GM18951 (cell line): ENCODE data around the gene FOXD4L4.
"Not testable (repeated sequence)": the region's sequence is repeated elsewhere in the genome, so short reads cannot be mapped to it uniquely, and the experiment has no call there.

Source experiments
- in situ Hi-C: fragments of 300-500 bp; cut with MboI; formaldehyde crosslinking; loops from one replicate; pipeline ENCODE4 v1.12.0; 2022; ENCODE audit warnings: low sequenced_read_pairs, mixed read lengths, inconsistent platforms; ENCODE audit not compliant: unreplicated experiment

The FOXD4L4 gene

DNA sequence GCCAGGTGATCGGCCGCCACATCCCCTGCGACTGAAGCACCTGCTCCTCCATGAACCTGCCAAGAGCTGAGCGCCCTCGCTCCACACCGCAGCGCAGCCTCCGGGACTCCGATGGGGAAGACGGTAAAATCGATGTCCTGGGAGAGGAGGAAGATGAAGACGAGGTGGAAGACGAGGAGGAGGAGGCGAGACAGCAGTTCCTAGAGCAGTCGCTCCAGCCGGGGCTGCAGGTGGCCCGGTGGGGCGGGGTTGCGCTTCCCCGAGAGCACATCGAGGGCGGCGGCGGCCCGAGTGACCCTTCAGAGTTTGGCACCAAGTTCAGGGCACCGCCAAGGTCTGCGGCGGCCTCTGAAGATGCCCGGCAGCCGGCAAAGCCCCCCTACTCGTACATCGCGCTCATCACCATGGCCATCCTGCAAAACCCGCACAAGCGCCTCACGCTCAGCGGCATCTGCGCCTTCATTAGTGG is at the start of gene FOXD4L4:
Gene FOXD4L4, plus strand, starts transcription at position 51 of the 469 bp plus-strand sequence. Its CDS starts 0 bp downstream, at position 51.
- in situ Hi-C loops, result not testable (repeated sequence)

DNA sequence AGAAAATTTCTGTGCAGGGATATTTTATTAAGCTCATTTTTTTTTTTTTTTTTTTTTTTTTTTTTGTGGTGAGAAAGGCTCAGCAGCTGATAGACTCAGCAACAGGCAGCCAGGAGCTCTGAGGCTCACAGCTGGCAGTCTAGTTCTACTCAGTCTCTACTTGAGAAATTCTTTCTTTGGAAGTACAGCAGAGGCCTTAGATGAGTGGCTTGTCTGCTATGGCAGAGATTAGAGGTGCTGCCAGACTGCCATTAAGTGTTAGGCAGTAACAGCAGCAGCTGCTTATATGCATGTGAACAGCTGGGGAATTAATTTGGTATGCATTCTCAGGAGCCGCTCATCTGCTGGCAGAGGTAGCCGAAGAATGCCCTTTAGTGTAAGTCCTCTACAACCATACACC is 33.4 kb upstream of the FOXD4L4 start:
- in situ Hi-C loops, result not testable (repeated sequence)

- in situ Hi-C loops, result not testable (repeated sequence)
Measured at GRCh38 chr9:65714445-65714844, 22.5 kb upstream of the FOXD4L4 start.

DNA sequence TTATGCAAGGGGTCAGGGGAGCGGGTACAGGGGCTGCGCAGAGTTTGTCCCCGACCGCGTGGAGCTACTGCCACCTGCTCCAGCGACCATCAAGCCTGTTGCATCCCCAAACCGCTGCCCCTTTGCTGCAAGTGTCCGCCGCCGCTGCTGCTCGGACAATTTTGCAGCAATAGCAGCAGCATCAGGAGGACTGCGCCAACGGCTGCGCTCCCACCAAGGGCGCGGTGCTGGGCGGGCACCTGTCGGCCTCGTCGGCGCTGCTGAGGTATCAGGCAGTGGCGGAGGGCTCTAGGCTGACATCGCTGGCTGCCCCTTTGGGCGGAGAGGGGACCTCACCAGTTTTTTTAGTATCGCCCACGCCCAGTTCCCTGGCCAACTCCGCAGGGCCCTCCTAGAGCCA is 1.2 kb downstream of the FOXD4L4 start:
- in situ Hi-C loops, result not testable (repeated sequence)
